WI38 (cell line): Measurements from ENCODE around the gene LAMA5.

Experiments used
- H3K4me3 ChIP-seq: 2 replicates; pipeline ENCODE4 v1.5.1; 2011; ENCODE audit warnings: low read depth, mild to moderate bottlenecking, control low read depth, low read length
- TF ChIP-seq, protein P1 (sequence below): IDR thresholded peaks from 2 replicates; pipeline ENCODE4 v1.5.1; 2012; ENCODE audit warnings: low read depth, mild to moderate bottlenecking, control low read depth, low read length

LAMA5 gene

DNA sequence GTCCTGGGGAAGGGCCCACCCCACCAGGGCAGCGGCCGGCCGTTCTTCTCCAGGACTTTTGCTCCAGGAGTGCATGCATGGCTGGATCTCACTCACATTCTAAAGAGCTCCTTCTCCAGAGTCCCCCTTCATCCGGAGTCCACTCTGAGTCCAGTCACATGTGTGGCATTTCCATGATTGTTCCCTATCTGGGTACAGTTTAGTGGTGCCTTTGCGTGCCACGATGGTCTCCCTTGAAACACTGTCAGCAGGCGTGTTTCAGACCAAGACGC, 107.9 kb downstream of the LAMA5 start:
- no peak overlapping the region for H3K4me3 ChIP-seq
- TF ChIP-seq, protein P1, sequence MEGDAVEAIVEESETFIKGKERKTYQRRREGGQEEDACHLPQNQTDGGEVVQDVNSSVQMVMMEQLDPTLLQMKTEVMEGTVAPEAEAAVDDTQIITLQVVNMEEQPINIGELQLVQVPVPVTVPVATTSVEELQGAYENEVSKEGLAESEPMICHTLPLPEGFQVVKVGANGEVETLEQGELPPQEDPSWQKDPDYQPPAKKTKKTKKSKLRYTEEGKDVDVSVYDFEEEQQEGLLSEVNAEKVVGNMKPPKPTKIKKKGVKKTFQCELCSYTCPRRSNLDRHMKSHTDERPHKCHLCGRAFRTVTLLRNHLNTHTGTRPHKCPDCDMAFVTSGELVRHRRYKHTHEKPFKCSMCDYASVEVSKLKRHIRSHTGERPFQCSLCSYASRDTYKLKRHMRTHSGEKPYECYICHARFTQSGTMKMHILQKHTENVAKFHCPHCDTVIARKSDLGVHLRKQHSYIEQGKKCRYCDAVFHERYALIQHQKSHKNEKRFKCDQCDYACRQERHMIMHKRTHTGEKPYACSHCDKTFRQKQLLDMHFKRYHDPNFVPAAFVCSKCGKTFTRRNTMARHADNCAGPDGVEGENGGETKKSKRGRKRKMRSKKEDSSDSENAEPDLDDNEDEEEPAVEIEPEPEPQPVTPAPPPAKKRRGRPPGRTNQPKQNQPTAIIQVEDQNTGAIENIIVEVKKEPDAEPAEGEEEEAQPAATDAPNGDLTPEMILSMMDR, result no peak
